GM21367 (cell line): ENCODE data around the gene MFAP3L.
"Not testable (repeated sequence)": the region's sequence is repeated elsewhere in the genome, so short reads cannot be mapped to it uniquely, and the experiment has no call there.

Source experiments
- ATAC-seq: cut with Tn5 transposase; IDR thresholded peaks from one replicate; pipeline ENCODE4 v1.9.1; 2021; ENCODE audit not compliant: unreplicated experiment

Gene MFAP3L

GRCh38 chr4:169948271-169948670 lies 77.9 kb downstream of the MFAP3L start:
- no peak for ATAC-seq

DNA sequence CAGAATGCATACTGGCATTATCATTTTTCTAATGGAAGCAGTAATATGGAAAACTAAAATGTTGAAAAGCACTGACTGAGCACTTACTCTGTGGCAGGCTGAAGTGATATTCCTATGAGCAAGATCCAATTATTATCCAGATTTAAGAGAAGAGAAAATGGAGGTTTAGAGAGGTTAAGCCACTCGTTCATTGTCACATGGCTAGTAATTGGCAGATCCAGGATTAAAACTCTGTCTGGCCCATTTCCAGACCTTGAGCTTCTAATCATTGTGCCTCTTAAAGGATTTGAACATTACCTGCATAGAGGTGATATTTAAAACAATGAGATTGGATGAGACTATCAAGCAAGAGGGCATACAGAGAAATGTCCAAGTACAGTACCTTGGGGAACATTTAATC lies 80.6 kb downstream of the MFAP3L start:
- no peak for ATAC-seq

- not testable (repeated sequence) for ATAC-seq
Observed at GRCh38 chr4:169943601-169944000, 82.6 kb downstream of the MFAP3L start.

- no peak for ATAC-seq
Observed at GRCh38 chr4:169941141-169941540, 85.1 kb downstream of the MFAP3L start.

DNA sequence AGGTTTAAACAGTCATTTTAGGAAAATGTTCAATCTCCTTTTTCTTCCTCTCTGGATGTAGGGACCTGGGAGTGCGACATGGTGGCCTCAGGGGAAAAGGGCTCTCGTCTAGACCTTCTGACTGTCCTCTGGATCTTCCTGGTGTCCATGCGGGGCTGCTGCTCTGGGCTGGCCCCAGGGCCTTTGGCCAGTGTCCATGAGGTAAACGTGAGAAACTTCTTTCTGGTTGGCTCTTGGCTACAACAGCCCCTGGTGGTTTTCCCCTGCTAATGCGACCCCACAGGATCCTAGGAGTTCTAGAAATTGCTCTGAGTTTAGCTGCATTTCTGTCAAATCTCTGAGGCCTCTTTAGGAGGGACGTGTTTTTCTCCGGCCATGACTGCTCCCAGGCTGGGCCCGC lies 85.7 kb downstream of the MFAP3L start:
- no peak for ATAC-seq
